ENCODE measurements around the gene CD209. TPM values are rescaled to one million over a fixed set of nuclear protein-coding genes. Genes with fewer than 3 reads are reported as not detected.

CD209 gene, protein sequence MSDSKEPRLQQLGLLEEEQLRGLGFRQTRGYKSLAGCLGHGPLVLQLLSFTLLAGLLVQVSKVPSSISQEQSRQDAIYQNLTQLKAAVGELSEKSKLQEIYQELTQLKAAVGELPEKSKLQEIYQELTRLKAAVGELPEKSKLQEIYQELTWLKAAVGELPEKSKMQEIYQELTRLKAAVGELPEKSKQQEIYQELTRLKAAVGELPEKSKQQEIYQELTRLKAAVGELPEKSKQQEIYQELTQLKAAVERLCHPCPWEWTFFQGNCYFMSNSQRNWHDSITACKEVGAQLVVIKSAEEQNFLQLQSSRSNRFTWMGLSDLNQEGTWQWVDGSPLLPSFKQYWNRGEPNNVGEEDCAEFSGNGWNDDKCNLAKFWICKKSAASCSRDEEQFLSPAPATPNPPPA
- total RNA-seq (not detected), total RNA-seq (0 to 0.35 (median 0) reads per million in 172 experiments)
- 0.42 TPM for polyA plus RNA-seq (2013, experiment 1 of 2)
- 0.27 TPM for polyA plus RNA-seq (2013, experiment 2 of 2)

DNA sequence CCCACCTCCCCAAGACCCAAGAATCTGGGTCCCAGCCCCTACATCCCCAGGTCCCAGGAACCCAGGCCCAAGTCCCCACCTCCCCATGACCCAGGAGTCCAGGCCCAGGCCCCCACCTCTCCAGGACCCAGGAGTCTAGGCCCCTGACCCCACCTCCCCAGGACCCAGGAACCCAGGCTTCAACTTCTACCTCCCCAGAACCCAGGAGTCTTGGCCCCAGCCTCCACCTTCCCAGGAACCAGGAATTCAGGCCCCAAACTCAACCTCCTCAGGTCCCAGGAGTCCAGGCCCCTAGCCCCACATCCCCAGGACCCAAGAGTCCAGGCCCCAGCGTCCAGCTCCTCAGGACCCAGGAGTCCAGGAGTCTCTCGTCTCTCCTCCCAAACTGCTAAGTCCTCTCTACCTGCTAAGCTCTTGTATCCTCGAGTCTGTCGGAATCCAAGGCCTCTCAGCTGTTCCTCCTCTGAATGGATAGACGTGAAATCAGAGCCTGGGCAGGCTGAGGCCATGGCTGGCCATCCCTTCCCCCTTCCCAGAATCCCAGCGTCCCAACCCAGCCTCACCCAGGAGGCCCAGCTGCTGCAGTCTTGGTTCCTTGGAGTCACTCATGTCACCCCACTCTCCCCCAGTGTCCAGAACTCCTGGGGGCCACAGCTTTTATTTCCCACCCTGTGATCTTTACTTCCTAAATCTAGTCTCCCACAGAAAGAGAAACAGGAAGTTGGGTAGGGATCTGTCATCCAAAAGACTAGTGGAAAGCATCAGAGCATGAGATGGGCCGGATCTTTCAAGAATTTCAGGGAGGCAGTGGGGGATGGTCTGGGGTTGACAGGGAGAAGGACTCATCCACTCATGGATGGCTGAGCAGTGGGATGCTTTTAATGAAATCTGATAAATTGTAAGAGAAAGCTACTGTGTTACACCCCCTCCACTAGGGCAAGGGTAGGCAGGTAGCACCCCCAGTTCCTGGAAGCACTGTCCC lies at the start of gene CD209:
CD209 (minus strand) TSS at position 632 of the 982 bp plus-strand sequence; CDS start at position 609, 23 bp downstream.
- intact Hi-C loops (cut with DNase I, micrococcal nuclease) = no loop called here
- H3K36me3 Mint-ChIP-seq (ENCODE audit: low read depth) = no peaks in the 10 kb centered on the region

DNA sequence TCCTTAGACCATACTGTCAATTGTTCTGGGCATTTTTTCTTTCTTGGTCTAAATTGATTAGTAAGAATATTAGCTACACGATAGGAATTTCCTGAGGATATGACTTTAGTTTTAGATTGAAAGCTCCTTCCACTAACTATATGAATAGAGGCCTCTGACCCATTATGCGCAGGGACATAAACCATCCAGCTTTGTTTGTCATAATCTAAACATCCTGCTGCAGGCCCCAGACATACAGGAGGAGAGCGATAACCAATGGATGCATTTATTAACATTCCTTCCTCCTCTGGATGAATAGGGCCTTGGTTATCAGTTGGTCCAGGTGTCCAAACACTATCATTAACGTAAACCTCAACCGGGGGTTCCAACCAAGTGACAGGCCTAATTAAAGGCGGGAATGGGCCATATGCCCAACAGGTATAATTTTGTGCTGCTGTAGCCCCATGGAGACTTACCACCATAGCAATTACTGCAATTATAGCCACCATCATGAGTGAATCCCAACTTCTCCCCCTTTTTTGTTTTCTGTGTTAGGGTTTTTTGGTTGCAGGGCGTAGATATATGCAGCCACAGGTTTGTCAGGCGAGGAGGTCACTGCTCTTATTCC lies 48.3 kb upstream of the CD209 start:
- Histone ChIP-seq H3K27me3 (ENCODE audit: control insufficient read depth in 1 of 2, insufficient read depth in 2 of 2, low read length in 2 of 2) (peaks cover under 1 to 7% of the 10 kb centered on the region in 2 experiments), H3K9me3 (ENCODE audit: control insufficient read depth in 1 of 2, insufficient read depth in 1 of 2, low read length in 2 of 2) (peaks cover 0 to 7% of the 10 kb centered on the region in 2 experiments)
- POLR2A ChIA-PET = no interaction called here

More for the DNA sequence above, at the start of gene CD209:
- Histone ChIP-seq H3K9me3 (ENCODE audit: control insufficient read depth in 1 of 2, insufficient read depth in 1 of 2, low read length in 2 of 2) (no peaks in the 10 kb centered on the region), H3K27me3 (ENCODE audit: control insufficient read depth in 1 of 2, insufficient read depth in 2 of 2, low read length in 2 of 2) (no peaks in the 10 kb centered on the region), H3K36me3 (ENCODE audit: insufficient read depth, low read length) (no peaks in the 10 kb centered on the region), H3K27ac (ENCODE audit: low read depth in 1 of 2, low read length in 2 of 2) (no peak within 1 kb of the TSS), H3K4me3 (ENCODE audit: low read length) (no peak within 1 kb of the TSS), H3K4me1 (ENCODE audit: insufficient read depth, low read length) (peaks cover 8% of the 10 kb centered on the region)
- CTCF ChIA-PET = no interaction called here
- Mint-ChIP-seq H3K4me3 (no peak within 1 kb of the TSS), H3K9me3 (peaks cover 2% of the 10 kb centered on the region), H3K27me3 (peaks cover 21% of the 10 kb centered on the region), H3K27ac (no peak within 1 kb of the TSS), H3K4me1 (ENCODE audit: low read depth) (peaks cover 5% of the 10 kb centered on the region)
- DNase-seq = peak in 1 of 14 experiments; percentile 29
- no peak for ATAC-seq (ENCODE audit: poor library complexity)
- POLR2A ChIA-PET = no interaction called here
- TF ChIP-seq, protein P1, sequence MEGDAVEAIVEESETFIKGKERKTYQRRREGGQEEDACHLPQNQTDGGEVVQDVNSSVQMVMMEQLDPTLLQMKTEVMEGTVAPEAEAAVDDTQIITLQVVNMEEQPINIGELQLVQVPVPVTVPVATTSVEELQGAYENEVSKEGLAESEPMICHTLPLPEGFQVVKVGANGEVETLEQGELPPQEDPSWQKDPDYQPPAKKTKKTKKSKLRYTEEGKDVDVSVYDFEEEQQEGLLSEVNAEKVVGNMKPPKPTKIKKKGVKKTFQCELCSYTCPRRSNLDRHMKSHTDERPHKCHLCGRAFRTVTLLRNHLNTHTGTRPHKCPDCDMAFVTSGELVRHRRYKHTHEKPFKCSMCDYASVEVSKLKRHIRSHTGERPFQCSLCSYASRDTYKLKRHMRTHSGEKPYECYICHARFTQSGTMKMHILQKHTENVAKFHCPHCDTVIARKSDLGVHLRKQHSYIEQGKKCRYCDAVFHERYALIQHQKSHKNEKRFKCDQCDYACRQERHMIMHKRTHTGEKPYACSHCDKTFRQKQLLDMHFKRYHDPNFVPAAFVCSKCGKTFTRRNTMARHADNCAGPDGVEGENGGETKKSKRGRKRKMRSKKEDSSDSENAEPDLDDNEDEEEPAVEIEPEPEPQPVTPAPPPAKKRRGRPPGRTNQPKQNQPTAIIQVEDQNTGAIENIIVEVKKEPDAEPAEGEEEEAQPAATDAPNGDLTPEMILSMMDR (IDR thresholded peaks at IDR 0.05) = no peak

More for the DNA sequence above, 48.3 kb upstream of the CD209 start:
- Histone ChIP-seq H3K27ac (ENCODE audit: low read depth in 1 of 2, low read length in 2 of 2) (no peak overlapping the region), H3K4me3 (ENCODE audit: low read length) (no peak overlapping the region), H3K4me1 (ENCODE audit: insufficient read depth, low read length) (peaks cover 9% of the 10 kb centered on the region), H3K36me3 (ENCODE audit: insufficient read depth, low read length) (no peaks in the 10 kb centered on the region)
- TF ChIP-seq, protein P1 (IDR thresholded peaks at IDR 0.05) = no peak
- Mint-ChIP-seq H3K27ac (no peak overlapping the region), H3K27me3 (peaks cover 31% of the 10 kb centered on the region), H3K36me3 (ENCODE audit: low read depth) (no peaks in the 10 kb centered on the region), H3K4me3 (no peak overlapping the region), H3K9me3 (no peaks in the 10 kb centered on the region), H3K4me1 (ENCODE audit: low read depth) (peaks cover 6% of the 10 kb centered on the region)
- DNase-seq = no peak
- CTCF ChIA-PET = interaction anchor here (1.5 kb wide), 1 partner anchor 115 kb away, joined by 3 read pairs; the partner anchor contains the start of gene TRAPPC5
- intact Hi-C loops (cut with DNase I, micrococcal nuclease) = no loop called here
- ATAC-seq (ENCODE audit: poor library complexity) = no peak

Measured in CD4-positive, alpha-beta T cell (primary cell).